Small intestine (tissue), 7 donors: ENCODE measurements around the gene ZNF521. TPM values are rescaled to one million over a fixed set of nuclear protein-coding genes. Genes with fewer than 3 reads are reported as not detected.

Experiments used
- DNase-seq, 2 donors: peaks; one replicate each; pipeline versions ENCODE4 v3.0.0 to v3.0.0-alpha.2; 2013
- FAIRE-seq: peaks from 2 replicates; lab custom pipeline; 2012; peaks lifted over from hg19 to GRCh38; lab: Jason Lieb, UNC
- H3K27ac ChIP-seq, 3 donors: one replicate each; pipeline ENCODE4 v1.5.1; 2013; ENCODE audit warnings: low read length in 2 of 3, mild to moderate bottlenecking in 2 of 3, control low read depth in 1 of 3, inconsistent platforms in 1 of 3, low read depth in 1 of 3, moderate library complexity in 1 of 3
- H3K27me3 ChIP-seq, 3 donors: one replicate each; pipeline ENCODE4 v1.6.1; 2013; ENCODE audit warnings: low read length in 3 of 3, inconsistent platforms in 1 of 3; ENCODE audit not compliant: control insufficient read depth in 3 of 3, insufficient read depth in 3 of 3
- H3K36me3 ChIP-seq, 3 donors: one replicate each; pipeline ENCODE4 v1.6.1; 2013; ENCODE audit warnings: low read length in 3 of 3, inconsistent platforms in 1 of 3, low read depth in 1 of 3, mild to moderate bottlenecking in 1 of 3, moderate library complexity in 1 of 3; ENCODE audit not compliant: control insufficient read depth in 3 of 3, insufficient read depth in 2 of 3
- H3K4me1 ChIP-seq, 3 donors: one replicate each; pipeline ENCODE4 v1.6.1; 2013; ENCODE audit warnings: low read length in 2 of 3, inconsistent platforms in 1 of 3, low read depth in 1 of 3, mild to moderate bottlenecking in 1 of 3, moderate library complexity in 1 of 3; ENCODE audit not compliant: control insufficient read depth in 3 of 3, insufficient read depth in 2 of 3
- H3K4me3 ChIP-seq, 3 donors: one replicate each; pipeline ENCODE4 v1.5.1; 2013; ENCODE audit warnings: low read length in 3 of 3, control low read depth in 1 of 3, inconsistent platforms in 1 of 3, low read depth in 1 of 3, mild to moderate bottlenecking in 1 of 3, moderate library complexity in 1 of 3
- H3K9me3 ChIP-seq, 2 donors: one replicate each; pipeline ENCODE4 v1.6.1; 2013; ENCODE audit warnings: low read depth in 1 of 2, low read length in 1 of 2; ENCODE audit not compliant: control insufficient read depth in 2 of 2, insufficient read depth in 1 of 2
- WGBS, 3 donors: extraction: QIAGEN DNeasy Blood & Tissue Kit; methylation state at CpG; one replicate each; pipeline ENCODE4 v1.1.7; 2013; 5-methylcytosine and 5-hydroxymethylcytosine counted together
- polyA plus RNA-seq, 4 donors: library from polyadenylated mRNA; stranded (reverse) in 3 of 4; unstranded in 1 of 4; fragments of 200-250 nt in 3 of 4; fragments of 120-200 nt in 1 of 4; gene quantifications; one replicate each; pipeline versions ENCODE4 v1.2.1 to v1.2.3, GENCODE V29; 2013
- donor health status: healthy with polysubstance abuse.
- donor health status: control.
- donor health status: control.
- donor health status: Bipolar disorder and iron deficiency.
- donor health status: healthy.

The ZNF521 gene
- polyA plus RNA-seq, 4 donors: 3.5 to 5.5 (median 3.9) TPM; not detected in 1

DNA sequence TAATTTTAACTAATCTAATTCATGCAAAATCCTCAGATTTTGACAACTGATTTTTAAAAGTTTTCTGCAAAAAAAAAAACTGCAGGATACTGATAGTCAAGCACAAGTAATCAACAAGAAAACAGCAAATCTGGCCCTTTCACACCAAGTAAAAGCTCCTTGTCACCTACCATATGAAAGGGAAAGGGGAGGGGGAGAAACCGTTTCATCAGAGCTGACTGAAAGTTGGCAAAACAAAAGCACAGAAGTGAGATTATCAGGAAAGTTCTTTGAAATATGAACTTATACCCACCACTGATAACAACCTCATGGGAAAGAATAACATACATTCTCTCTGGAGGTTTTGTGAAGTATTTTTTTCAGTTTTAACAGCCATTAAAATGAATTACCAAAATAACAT is 38.7 kb downstream of the ZNF521 start:
- Histone ChIP-seq H3K9me3 (no peaks in the 10 kb centered on the region), H3K36me3 (no peaks in the 10 kb centered on the region), H3K27ac (no peak overlapping the region), H3K4me3 (no peak overlapping the region), H3K27me3 (no peaks in the 10 kb centered on the region), H3K4me1 (no peaks in the 10 kb centered on the region)
- DNase-seq (no peak), FAIRE-seq (no peak)
- WGBS, 3 donors: 13 to 49% (median 19%) methylated on average over 1 of the region's 1 CpG

DNA sequence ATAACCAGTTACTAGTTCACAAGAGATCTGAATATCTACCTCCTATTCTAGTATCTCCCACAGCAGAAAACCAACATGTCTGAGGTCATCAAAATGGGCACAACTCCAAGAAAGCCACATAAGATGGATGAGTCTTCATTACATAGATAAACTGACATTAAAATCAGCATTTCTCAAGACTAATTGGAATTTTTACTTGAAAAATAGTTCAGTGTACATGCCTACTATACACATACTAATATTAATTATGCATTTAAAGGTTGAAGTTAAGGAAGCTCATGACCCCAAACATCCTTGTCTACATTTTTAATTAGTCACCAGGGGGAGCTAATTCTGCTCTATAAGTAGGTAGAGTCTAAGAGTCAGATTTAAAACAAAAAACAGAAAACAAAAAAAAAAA is 41.9 kb downstream of the ZNF521 start:
- DNase-seq: no peak
- Histone ChIP-seq H3K27me3 (no peaks in the 10 kb centered on the region), H3K27ac (no peak overlapping the region), H3K4me1 (no peaks in the 10 kb centered on the region), H3K4me3 (no peak overlapping the region), H3K36me3 (no peaks in the 10 kb centered on the region), H3K9me3 (no peaks in the 10 kb centered on the region)
- FAIRE-seq: no peak

DNA sequence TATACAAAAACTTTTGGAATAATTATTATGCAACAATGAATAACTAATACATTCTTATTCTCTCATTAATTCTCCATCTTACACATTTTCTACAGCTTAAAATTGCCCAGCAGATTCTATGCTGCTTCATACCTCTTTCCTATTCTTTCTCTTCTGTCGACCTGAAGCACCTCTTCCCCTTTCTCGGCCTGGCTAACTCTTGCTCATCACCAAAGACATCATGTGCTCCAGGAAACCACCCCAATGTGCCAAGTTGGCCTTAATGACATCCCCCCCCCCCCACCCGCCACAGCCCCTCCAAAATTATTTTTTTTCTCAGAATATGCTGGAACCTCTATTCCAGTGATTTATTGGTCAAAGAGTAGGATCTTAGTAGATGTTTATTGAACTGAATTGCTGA is 43.6 kb downstream of the ZNF521 start:
- H3K27ac ChIP-seq: no peak overlapping the region
- DNase-seq (no peak), FAIRE-seq (no peak)
- no peaks in the 10 kb centered on the region for H3K36me3 ChIP-seq
- WGBS, 3 donors: 71 to 85% (median 78%) methylated on average over 3 of the region's 3 CpGs
- H3K4me3 ChIP-seq: no peak overlapping the region
- H3K27me3 ChIP-seq: no peaks in the 10 kb centered on the region
- H3K4me1 ChIP-seq: no peaks in the 10 kb centered on the region
- H3K9me3 ChIP-seq: no peaks in the 10 kb centered on the region

DNA sequence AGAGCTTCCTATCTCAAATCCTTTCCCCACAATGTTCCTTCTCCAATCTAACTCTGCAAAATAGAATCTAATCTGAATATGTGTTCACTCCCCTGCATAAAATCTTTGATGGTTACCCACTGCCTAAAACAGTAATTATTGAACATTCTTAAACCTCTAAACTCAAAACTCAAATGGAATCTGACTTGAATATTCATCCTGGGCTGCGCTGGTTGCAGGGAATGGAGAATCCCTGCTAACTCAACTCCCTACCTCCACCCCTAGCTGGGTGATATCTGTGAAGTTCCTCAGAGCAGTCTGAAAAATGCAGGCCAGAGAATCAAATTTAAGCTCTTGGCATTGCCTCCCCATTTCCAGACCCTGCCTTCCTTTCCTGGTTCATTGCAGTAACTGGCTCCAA is 44.8 kb downstream of the ZNF521 start:
- FAIRE-seq (no peak), DNase-seq (no peak)
- no peaks in the 10 kb centered on the region for H3K9me3 ChIP-seq

DNA sequence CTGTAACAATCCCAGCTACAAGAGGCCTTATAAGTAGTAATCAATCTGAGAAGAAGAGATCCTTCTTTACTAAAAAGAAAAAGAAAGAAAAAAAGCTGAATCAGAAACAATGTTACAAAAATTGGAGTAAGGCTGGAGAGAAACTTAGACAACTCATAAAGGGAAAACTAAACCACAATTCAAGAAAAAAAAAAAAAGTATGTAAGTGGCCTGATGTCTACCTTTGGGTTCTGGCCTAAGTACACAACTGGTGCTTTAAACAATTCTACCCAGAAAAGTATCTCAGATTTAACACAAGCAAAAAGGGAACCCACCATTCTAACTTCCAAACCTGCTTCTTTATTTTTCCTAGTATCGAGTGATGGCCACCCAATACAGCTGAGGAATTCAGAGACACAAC is 45.3 kb downstream of the ZNF521 start:
- Histone ChIP-seq H3K36me3 (no peaks in the 10 kb centered on the region), H3K27me3 (no peaks in the 10 kb centered on the region), H3K4me1 (no peaks in the 10 kb centered on the region), H3K4me3 (no peak overlapping the region), H3K9me3 (no peaks in the 10 kb centered on the region), H3K27ac (no peak overlapping the region)
- FAIRE-seq (no peak), DNase-seq (no peak)
- 90 to 94% (median 94%) methylated on average over 1 of the region's 1 CpG for WGBS, 3 donors

More for the DNA sequence above, 44.8 kb downstream of the ZNF521 start:
- no peaks in the 10 kb centered on the region for H3K36me3 ChIP-seq
- H3K27ac ChIP-seq: no peak overlapping the region
- no peaks in the 10 kb centered on the region for H3K27me3 ChIP-seq
- no peaks in the 10 kb centered on the region for H3K4me1 ChIP-seq
- H3K4me3 ChIP-seq: no peak overlapping the region
- WGBS, 3 donors: 95 to 100% (median 95%) methylated on average over 1 of the region's 1 CpG

DNA sequence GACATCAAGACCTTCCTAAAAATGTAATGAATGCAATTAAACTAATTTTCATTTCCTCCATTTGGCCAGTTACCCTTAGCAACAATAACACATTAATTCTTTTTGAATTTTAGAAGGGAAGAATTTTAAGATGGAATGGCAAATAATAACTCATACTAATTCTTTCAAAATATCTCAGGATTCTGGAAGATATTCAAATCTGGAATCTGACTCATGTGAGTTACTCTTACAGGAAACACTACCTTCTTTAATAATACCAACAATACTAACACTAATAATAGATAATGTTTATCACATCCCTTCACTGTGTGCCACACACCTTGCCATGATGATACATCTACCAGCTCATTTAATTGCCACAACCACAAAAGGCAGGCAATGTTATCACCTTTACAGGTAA is 46.4 kb downstream of the ZNF521 start:
- Histone ChIP-seq H3K4me1 (no peaks in the 10 kb centered on the region), H3K4me3 (no peak overlapping the region), H3K36me3 (no peaks in the 10 kb centered on the region), H3K27me3 (no peaks in the 10 kb centered on the region), H3K9me3 (no peaks in the 10 kb centered on the region), H3K27ac (no peak overlapping the region)
- no peak for DNase-seq
- FAIRE-seq: no peak

DNA sequence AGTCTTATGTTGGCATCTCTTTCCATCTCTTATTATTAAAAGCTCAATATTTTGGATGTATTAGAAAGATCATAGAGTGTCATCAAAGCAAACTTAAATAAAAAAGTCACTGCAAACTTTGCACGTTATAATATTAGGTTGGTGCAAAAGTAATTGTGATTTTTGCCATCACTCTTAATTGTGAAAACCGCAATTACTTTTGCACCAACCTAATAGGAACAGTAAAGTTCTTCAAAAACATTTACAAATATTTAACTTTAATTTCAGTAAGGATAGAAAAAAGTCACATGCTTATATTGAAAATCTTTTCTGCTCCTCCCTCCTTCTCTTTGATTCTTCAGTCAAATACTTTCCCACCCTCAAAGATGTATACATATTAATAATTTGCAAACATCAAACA is 51.5 kb downstream of the ZNF521 start:
- Histone ChIP-seq H3K27me3 (no peaks in the 10 kb centered on the region), H3K4me1 (no peaks in the 10 kb centered on the region), H3K27ac (no peak overlapping the region), H3K4me3 (no peak overlapping the region), H3K36me3 (no peaks in the 10 kb centered on the region), H3K9me3 (no peaks in the 10 kb centered on the region)
- FAIRE-seq (no peak), DNase-seq (no peak)
- 76 to 93% (median 78%) methylated on average over 2 of the region's 2 CpGs for WGBS, 3 donors

DNA sequence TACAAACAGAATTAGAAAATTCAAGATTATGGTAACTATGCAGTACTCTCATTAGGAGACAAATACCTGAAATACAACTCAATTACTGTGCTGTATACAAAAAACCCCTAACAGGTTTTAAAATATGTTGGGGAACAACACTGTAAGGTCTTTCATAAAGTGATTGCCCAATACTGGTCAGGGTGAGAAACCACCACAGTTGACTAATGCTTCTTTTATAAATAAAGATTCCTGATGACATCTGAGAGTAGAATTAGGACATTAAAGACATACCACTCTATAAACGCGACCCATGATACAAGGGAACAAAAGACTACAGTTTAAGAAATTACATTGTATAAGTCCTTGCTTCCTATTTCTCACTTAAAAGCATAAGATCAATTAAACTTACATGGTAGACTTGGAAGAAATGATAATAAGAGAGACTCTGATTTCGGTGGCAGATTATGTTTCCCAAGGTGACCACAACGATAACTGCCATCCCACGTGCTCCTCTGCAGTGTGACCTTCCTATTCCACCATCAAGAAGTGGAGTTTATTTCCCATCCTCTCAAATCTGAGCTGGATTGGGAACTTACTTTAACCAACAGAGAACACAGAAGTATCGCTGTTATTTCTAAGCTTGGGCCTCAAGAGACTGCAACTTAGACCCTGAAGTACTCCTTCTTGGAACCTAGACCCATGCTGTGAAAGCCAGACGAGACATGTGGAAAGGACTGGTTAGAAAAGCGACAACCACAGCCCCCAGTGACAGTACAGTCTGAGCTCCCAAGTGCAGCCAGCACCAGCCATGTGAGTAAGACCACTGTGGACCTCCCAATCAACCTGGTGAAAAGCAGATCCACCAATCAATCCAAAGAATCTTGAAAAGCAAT is 52.3 kb downstream of the ZNF521 start:
- no peak overlapping the region for H3K4me3 ChIP-seq
- DNase-seq (no peak), FAIRE-seq (no peak)
- whole genome bisulfite sequencing, 3 donors: 77 to 87% (median 82%) methylated on average over 8 of the region's 8 CpGs
- H3K27me3 ChIP-seq: no peaks in the 10 kb centered on the region
- H3K9me3 ChIP-seq: no peaks in the 10 kb centered on the region
- no peaks in the 10 kb centered on the region for H3K4me1 ChIP-seq
- H3K27ac ChIP-seq: peak overlapping the region in 1 of 3 donors; percentile 36
- no peaks in the 10 kb centered on the region for H3K36me3 ChIP-seq

DNA sequence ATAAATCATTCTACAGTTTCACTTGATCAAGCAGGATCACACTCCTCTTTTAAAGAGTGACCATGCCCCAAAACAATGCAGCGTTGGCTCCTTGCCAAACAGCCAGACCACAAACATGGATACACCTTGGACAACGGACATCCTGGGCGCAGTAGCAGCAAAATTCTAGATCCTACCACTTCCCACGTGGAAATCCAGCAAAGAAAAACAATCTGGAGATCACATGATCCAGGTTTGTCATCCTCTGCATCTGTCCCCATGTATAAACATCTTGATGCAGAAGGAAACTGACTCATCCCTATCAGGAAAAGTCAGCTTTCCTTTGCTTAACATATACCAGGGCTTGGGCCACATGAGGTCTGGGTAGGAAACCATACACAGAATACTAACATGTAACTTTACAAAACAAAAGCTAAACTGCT is 53.1 kb downstream of the ZNF521 start:
- 50 to 60% (median 53%) methylated on average over 4 of the region's 4 CpGs for WGBS, 3 donors

More for the DNA sequence above, 53.1 kb downstream of the ZNF521 start:
- Histone ChIP-seq H3K27ac (peak overlapping the region in 1 of 3 donors; percentile 33), H3K27me3 (no peaks in the 10 kb centered on the region), H3K36me3 (no peaks in the 10 kb centered on the region), H3K4me3 (no peak overlapping the region), H3K9me3 (no peaks in the 10 kb centered on the region), H3K4me1 (no peaks in the 10 kb centered on the region)
- DNase-seq: no peak
- no peak for FAIRE-seq
